OCI-LY7 (cell line): ENCODE results near the gene DZIP1L. TPM values are rescaled to one million over a fixed set of nuclear protein-coding genes. Genes with fewer than 3 reads are reported as not detected.

Source experiments
- BruUV-seq: library from RNA; stranded (reverse); fragments of 400-500 nt; replicated peaks from 2 replicates; lab custom pipeline; 2021; lab: Mats Ljungman, UMichigan
- CTCF ChIA-PET: fragments of 300-600 bp; sonication (Branson Sonifier 250); formaldehyde crosslinking; loops from one replicate; lab custom pipeline; 2022; ENCODE audit warnings: antibody characterized with exemption; ENCODE audit not compliant: unreplicated experiment; lab: Charles Lee
- POLR2A ChIA-PET: fragments of 300-600 bp; sonication (Branson Sonifier 250); formaldehyde crosslinking; loops from one replicate; lab custom pipeline; 2022; ENCODE audit warnings: antibody characterized with exemption; lab: Charles Lee
- DNase-seq: peaks from one replicate; pipeline ENCODE4 v3.0.0-alpha.2; 2015; ENCODE audit warnings: low spot score
- H2AFZ ChIP-seq: fragments of 200-600 bp; sonication (generic), shearing (Covaris generic); 2 replicates; pipeline ENCODE4 v1.6.1; 2014; ENCODE audit warnings: mild to moderate bottlenecking, antibody characterized with exemption, low read length, moderate library complexity
- H3K27ac ChIP-seq: fragments of 200-600 bp; sonication (generic); 2 replicates; pipeline ENCODE4 v1.5.1; 2014; ENCODE audit warnings: mixed run types, low read depth, mild to moderate bottlenecking, moderate library complexity, low read length, inconsistent platforms; ENCODE audit not compliant: poor library complexity, severe bottlenecking
- H3K36me3 ChIP-seq: fragments of 200-600 bp; sonication (generic); 2 replicates; pipeline ENCODE4 v1.6.1; 2014; ENCODE audit warnings: mild to moderate bottlenecking, antibody characterized with exemption, low read length, moderate library complexity, mixed read lengths; ENCODE audit not compliant: insufficient read depth
- H3K4me1 ChIP-seq: fragments of 200-600 bp; sonication (generic); 2 replicates; pipeline ENCODE4 v1.5.1; 2014; ENCODE audit warnings: mild to moderate bottlenecking, low read length; ENCODE audit not compliant: insufficient read depth, poor library complexity, severe bottlenecking
- H3K4me2 ChIP-seq: fragments of 200-600 bp; sonication (generic); 2 replicates; pipeline ENCODE4 v1.6.1; 2014; ENCODE audit warnings: mild to moderate bottlenecking, low read length
- H3K4me3 ChIP-seq: fragments of 200-600 bp; sonication (generic); 2 replicates; pipeline ENCODE4 v1.5.1; 2014; ENCODE audit warnings: mild to moderate bottlenecking, low read depth, low read length; ENCODE audit not compliant: poor library complexity, severe bottlenecking
- H3K79me2 ChIP-seq: fragments of 200-600 bp; sonication (generic); 2 replicates; pipeline ENCODE4 v1.6.1; 2016; ENCODE audit warnings: low read depth, mild to moderate bottlenecking, low read length, moderate library complexity, mixed read lengths; ENCODE audit not compliant: insufficient read depth
- H3K9me2 ChIP-seq: fragments of 200-600 bp; sonication (generic); 2 replicates; pipeline ENCODE4 v1.6.1; 2016; ENCODE audit warnings: mild to moderate bottlenecking, low read length, mixed read lengths; ENCODE audit not compliant: insufficient read depth
- H3K9me3 ChIP-seq: fragments of 200-600 bp; sonication (generic); 2 replicates; pipeline ENCODE4 v1.6.1; 2014; ENCODE audit warnings: mild to moderate bottlenecking, mixed run types, low read length, mixed read lengths
- H4K20me1 ChIP-seq: fragments of 200-600 bp; sonication (generic); 2 replicates; pipeline ENCODE4 v1.6.1; 2014; ENCODE audit warnings: mild to moderate bottlenecking, antibody characterized with exemption, low read length, moderate library complexity, mixed read lengths; ENCODE audit not compliant: insufficient read depth
- CTCF ChIP-seq: fragments of 200-600 bp; sonication (generic); conservative IDR thresholded peaks from 2 replicates; pipeline ENCODE4 v1.5.1; 2014; ENCODE audit warnings: mild to moderate bottlenecking, antibody characterized with exemption, low read length, moderate library complexity, mixed read lengths
- EZH2phosphoT487 ChIP-seq: fragments of 200-600 bp; sonication (generic); IDR thresholded peaks from 2 replicates; pipeline ENCODE4 v1.6.1; 2018; ENCODE audit warnings: low read depth, borderline replicate concordance, mild to moderate bottlenecking, mixed run types, antibody characterized with exemption, low read length, moderate library complexity, mixed read lengths
- intact Hi-C: fragments of 100-400 bp; cut with micrococcal nuclease; formaldehyde crosslinking; loops from one replicate; pipeline ENCODE4 v1.10.0; 2022; ENCODE audit not compliant: unreplicated experiment
- total RNA-seq, 2 experiments: library from RNA; depleted of rRNA in 1 of 2; stranded (reverse); fragments of >200 nt in 1 of 2; shearing (Covaris generic) in 1 of 2; gene quantifications; 2 replicates each; pipeline ENCODE4 v1.2.3, GENCODE V29; 2014 to 2022

Gene DZIP1L
- total RNA-seq, 2 experiments from 2014 or later = not detected

DNA sequence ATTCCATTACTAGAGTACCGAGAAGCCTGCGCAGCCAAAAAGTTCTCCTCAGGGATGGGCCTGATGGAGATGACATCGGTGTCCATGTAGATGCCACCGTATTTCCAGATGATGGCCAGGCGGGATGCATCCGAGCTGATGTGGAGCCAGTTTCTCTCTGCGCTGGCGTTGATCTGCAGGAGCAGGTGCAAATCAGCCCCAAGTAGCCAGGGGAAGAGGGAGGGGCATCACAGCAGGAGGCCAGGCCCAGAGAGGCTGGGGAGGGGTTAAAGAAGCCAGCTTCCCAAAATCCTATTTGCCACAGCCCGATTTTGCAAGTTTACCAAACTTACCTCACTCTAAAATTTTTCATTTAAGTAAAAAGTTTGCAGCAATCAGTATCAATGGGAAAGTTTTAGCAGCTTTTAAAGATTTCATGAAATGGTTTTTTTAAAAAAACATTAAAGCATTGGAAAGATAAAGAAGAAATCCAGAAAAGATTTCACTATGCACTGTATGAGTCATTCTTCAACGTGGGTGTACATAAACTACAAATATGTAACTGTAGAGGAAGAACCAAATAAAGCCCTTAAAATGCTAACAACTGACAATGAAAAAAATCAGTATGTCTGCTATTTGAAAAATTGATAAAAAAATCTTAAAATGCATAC lies 9.4 kb upstream of the DZIP1L start:
- no TSS peak for BruUV-seq

DNA sequence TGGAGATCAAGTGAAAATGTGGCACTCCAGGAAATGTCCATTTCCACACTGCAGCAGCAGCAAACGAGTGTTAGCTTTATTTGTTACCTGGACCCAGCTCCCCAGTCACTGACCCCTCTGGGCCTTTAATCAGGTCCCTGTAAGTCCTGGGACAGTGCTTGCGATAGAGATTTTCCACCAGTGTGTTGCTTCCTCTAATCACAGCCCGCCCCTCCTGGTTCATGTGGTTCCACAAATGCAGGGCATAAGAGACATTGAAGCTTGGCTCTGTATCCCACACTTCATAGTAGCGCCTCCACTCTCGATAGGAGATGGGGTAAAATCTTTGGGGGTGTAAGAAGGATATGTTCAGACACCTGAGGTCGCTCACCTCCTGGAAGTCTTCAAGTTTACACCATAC lies 8.8 kb upstream of the DZIP1L start:
- Histone ChIP-seq H3K27ac (no peak overlapping the region), H3K4me1 (no peaks in the 10 kb centered on the region), H3K36me3 (no peaks in the 10 kb centered on the region), H3K9me3 (no peaks in the 10 kb centered on the region), H3K4me3 (no peak overlapping the region), H4K20me1 (no peaks in the 10 kb centered on the region), H3K9me2 (no peaks in the 10 kb centered on the region), H2AFZ (no peak overlapping the region), H3K4me2 (no peak overlapping the region), H3K79me2 (no peaks in the 10 kb centered on the region)
- CTCF ChIA-PET = no interaction called here
- TF ChIP-seq EZH2phosphoT487 = no peak
- intact Hi-C loops = no loop called here
- POLR2A ChIA-PET = no interaction called here
- no peak for DNase-seq
- BruUV-seq = no TSS peak

More for the DNA sequence above, 9.4 kb upstream of the DZIP1L start:
- H3K4me3 ChIP-seq = no peak overlapping the region
- no peaks in the 10 kb centered on the region for H3K79me2 ChIP-seq
- H3K36me3 ChIP-seq = no peaks in the 10 kb centered on the region
- ChIA-PET CTCF (no interaction called here), POLR2A (no interaction called here)
- no peak overlapping the region for H3K27ac ChIP-seq
- no peak overlapping the region for H2AFZ ChIP-seq
- no peaks in the 10 kb centered on the region for H3K9me2 ChIP-seq
- no peak for DNase-seq
- no peaks in the 10 kb centered on the region for H3K4me1 ChIP-seq
- H3K9me3 ChIP-seq = no peaks in the 10 kb centered on the region
- intact Hi-C loops = no loop called here
- no peak overlapping the region for H3K4me2 ChIP-seq
- TF ChIP-seq EZH2phosphoT487 (no peak), CTCF (no peak)
- no peaks in the 10 kb centered on the region for H4K20me1 ChIP-seq

GRCh38 chr3:138119423-138119766 lies 4.0 kb upstream of the DZIP1L start:
- POLR2A ChIA-PET = no interaction called here
- Histone ChIP-seq H3K79me2 (no peaks in the 10 kb centered on the region), H3K9me3 (no peaks in the 10 kb centered on the region), H3K9me2 (no peaks in the 10 kb centered on the region), H3K4me2 (no peak overlapping the region), H3K4me1 (no peaks in the 10 kb centered on the region), H3K27ac (no peak overlapping the region), H2AFZ (no peak overlapping the region), H3K4me3 (no peak overlapping the region), H3K36me3 (no peaks in the 10 kb centered on the region), H4K20me1 (no peaks in the 10 kb centered on the region)
- CTCF ChIA-PET = no interaction called here
- DNase-seq = no peak
- no TSS peak for BruUV-seq
- no peak for TF ChIP-seq EZH2phosphoT487
- no peak for TF ChIP-seq CTCF
- intact Hi-C loops = loop anchor here (1.0 kb wide), 1 partner anchor 51 kb away; no protein-coding TSS in a partner anchor
